Frontal cortex (tissue), 4 donors: ENCODE results near the gene BCCIP. TPM values are rescaled to one million over a fixed set of nuclear protein-coding genes. Genes with fewer than 3 reads are reported as not detected.

Source experiments
- DNase-seq, 2 donors: peaks; one replicate each; pipeline ENCODE4 v3.0.0; 2012; ENCODE audit warnings: low spot score in 2 of 2
- FAIRE-seq: peaks from 2 replicates; lab custom pipeline; 2012; peaks lifted over from hg19 to GRCh38; lab: Jason Lieb, UNC
- small RNA-seq: library from RNA; depleted of rRNA; stranded (forward); fragments of <200 nt; gene quantifications from one replicate; pipeline ENCODE3, GENCODE V24; 2014
- total RNA-seq: library from RNA; depleted of rRNA; stranded (reverse); fragments of >200 nt; gene quantifications from one replicate; pipeline ENCODE4 v1.2.3, GENCODE V29; 2014
- donor health status: control.
- donor health status: control.
- donor health status: control.

BCCIP gene
- total RNA-seq, 1 donor from 2014 or later: 35.9 TPM

DNA sequence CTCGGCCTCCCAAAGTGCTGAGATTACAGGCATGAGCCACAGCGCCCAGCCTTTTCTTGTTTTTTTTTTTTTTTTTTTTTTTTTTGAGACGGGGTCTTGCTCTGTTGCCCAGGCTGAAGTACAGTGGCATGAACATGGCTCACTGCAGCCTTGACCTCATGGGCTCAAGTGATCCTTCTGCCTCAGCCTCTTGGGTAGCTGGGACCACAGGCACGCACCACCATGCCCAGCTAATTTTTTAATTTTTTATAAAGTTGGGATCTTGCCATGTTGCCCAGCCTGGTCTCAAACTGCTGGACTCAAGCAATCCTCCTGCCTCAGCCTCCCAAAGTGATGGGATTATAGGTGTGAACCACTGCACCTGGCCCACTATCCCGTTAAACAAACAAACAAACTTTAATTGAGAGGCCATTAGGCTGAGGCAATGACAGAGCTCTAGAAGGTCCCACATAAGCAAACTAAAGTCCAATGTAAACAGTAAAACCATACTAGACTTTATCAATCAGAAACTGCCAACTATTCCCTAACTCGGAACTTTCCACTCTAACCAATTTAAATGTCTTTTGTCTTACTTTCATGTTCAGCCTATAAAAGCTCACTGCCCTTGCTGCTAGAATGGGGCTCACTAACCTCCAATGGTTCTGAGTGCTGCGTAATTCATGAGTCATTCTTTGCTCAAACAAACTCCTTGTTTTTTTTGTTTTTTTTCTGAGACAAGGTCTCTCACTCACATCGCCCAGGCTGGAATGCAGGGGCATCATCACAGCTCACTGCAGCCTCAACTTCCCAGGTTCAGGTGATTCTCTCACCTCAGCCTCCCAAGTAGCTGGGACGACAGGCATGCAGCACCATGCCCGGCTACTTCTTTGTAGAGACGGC lies 55.9 kb downstream of the BCCIP start:
- DNase-seq: no peak
- FAIRE-seq: no peak

GRCh38 chr10:125880719-125881118 lies 57.4 kb downstream of the BCCIP start:
- DNase-seq: no peak

DNA sequence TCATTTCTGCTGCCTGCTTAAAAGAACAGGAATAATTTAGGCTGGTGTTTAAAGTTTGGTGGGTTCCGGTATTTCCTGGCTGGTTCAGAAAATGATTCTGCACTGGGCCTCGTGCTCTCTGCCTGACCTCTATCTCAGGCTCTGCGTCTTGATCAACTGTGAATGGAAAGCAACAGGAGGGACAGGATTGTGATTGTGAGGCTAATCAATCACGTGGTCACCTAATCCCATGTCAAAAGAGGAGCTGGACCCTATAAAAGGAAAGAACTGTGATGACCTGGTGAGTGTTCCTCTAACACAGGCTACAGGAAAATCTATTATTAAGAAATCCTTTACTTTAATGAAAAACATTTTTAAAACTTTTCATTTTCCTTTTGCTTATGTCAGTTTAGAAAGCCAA lies 57.8 kb downstream of the BCCIP start, which contains the start of gene DHX32:
Gene DHX32, minus strand, starts transcription at position 101 of the 400 bp plus-strand sequence. CDS start 468 bp downstream, outside the sequence.
- DNase-seq (no peak), FAIRE-seq (no peak)

More at GRCh38 chr10:125880719-125881118, 57.4 kb downstream of the BCCIP start:
- FAIRE-seq: no peak

DNA sequence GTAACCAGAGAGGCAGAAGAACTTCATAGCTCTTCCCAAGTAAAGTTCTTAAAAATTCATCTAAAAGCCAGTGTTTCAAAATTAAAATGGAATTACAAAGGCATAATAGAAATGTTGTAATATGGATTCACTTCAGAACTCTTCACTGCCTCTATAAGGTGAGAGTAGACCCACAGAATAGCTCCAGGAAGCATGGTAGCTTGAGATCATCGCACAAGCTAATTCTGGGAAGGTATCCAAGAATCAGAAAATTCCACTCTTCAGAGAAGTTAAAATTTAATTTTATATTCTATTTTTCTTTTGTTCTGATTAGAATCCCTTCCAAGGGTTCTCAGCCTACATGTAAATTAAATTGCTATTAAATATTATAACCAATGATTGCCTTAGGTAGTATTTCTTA lies 59.2 kb downstream of the BCCIP start:
- DNase-seq: no peak
- no peak for FAIRE-seq

GRCh38 chr10:125883211-125883610 lies 59.9 kb downstream of the BCCIP start:
- FAIRE-seq: no peak

More at GRCh38 chr10:125883211-125883610, 59.9 kb downstream of the BCCIP start:
- no peak for DNase-seq

Small RNA genes within 50 kb of the gene (small RNA-seq; reads per million reads assigned to genes)
- gene MIR4484 (0.10 reads per million), gene RF00017 (not detected)

Other genes starting within 250 kb of the BCCIP start
- gene TEX36, start 140.4 kb upstream of the BCCIP start, total RNA-seq: 0.41 TPM
- gene EDRF1, start 103.8 kb upstream of the BCCIP start, total RNA-seq: 45.2 TPM
- gene MMP21, start 47.7 kb upstream of the BCCIP start, total RNA-seq: 0.41 TPM
- gene UROS, start 288 bp upstream of the BCCIP start, total RNA-seq: 51.4 TPM
- gene DHX32, start 57.7 kb downstream of the BCCIP start, total RNA-seq: 24.9 TPM
- gene FANK1, start 73.0 kb downstream of the BCCIP start, total RNA-seq: 1.2 TPM